ENCODE data around the gene PID1. TPM values are rescaled to one million over a fixed set of nuclear protein-coding genes. Genes with fewer than 3 reads are reported as not detected.

The PID1 gene
- total RNA-seq, 1 experiment from 2014 or later: 2.9 TPM

DNA sequence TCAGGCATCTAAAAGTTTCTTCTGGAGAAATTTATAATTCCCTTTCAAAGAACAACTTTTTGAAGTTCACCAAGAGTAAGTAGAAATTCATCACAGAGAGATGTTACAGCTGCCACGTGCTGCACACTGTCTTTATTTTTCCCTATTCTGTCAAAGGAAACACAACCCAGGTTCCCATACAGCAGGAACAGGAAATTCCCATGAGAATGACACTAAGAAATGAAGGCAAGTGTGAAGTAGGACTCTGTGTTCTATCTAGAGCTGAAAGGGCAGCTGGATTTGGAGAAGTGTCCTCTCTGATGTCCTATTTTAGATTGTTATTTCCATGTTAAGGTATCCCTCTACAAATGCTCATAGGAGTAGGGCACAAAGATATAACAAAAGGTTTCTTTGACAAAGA is 58.8 kb downstream of the PID1 start:
- ATAC-seq (no peak), DNase-seq (ENCODE audit: low read depth, low spot score) (no peak)
- H3K27ac ChIP-seq (ENCODE audit: low read length): no peak overlapping the region
- CTCF ChIA-PET: no interaction called here
- no TSS peak for BruUV-seq (replicated peaks)
- intact Hi-C loops (cut with micrococcal nuclease; ENCODE audit: unreplicated experiment): no loop called here
- POLR2A ChIA-PET: no interaction called here
- no peaks in the 10 kb centered on the region for H3K4me1 ChIP-seq (ENCODE audit: control insufficient read depth, insufficient read depth, low read length)
- H3K9me3 ChIP-seq (ENCODE audit: control insufficient read depth, insufficient read depth, low read depth, low read length): no peaks in the 10 kb centered on the region
- H3K4me3 ChIP-seq (ENCODE audit: low read depth in 2 of 2, low read length in 2 of 2): no peak overlapping the region
- in situ Hi-C loops (cut with HindIII; ENCODE audit: low pct_unique_long_range_greater_than_20kb, low sequenced_read_pairs): no loop called here
- H3K27me3 ChIP-seq (ENCODE audit: control insufficient read depth, insufficient read depth, low read length): no peaks in the 10 kb centered on the region
- H3K36me3 ChIP-seq (ENCODE audit: control insufficient read depth, insufficient read depth, low read length): no peaks in the 10 kb centered on the region
- TF ChIP-seq POLR2AphosphoS5 (IDR thresholded peaks at IDR 0.05; ENCODE audit: low read depth, low read length) (no peak), TCF7L2 (IDR thresholded peaks at IDR 0.05; ENCODE audit: low read depth, low read length) (no peak), REST (IDR thresholded peaks at IDR 0.05; ENCODE audit: insufficient read depth in 1 of 2, low read depth in 2 of 2, low read length in 1 of 2) (no peak), SIN3A (IDR thresholded peaks at IDR 0.05; ENCODE audit: borderline replicate concordance, insufficient read depth, low read depth, low read length) (no peak), CTCF (IDR thresholded peaks at IDR 0.05) (no peak)

- no peaks in the 10 kb centered on the region for H3K36me3 ChIP-seq (ENCODE audit: control insufficient read depth, insufficient read depth, low read length)
- no peaks in the 10 kb centered on the region for H3K9me3 ChIP-seq (ENCODE audit: control insufficient read depth, insufficient read depth, low read depth, low read length)
- DNase-seq (ENCODE audit: low read depth, low spot score): no peak
- no peak overlapping the region for H3K27ac ChIP-seq (ENCODE audit: low read length)
- TF ChIP-seq REST (IDR thresholded peaks at IDR 0.05; ENCODE audit: insufficient read depth in 1 of 2, low read depth in 2 of 2, low read length in 1 of 2) (no peak), TCF7L2 (IDR thresholded peaks at IDR 0.05; ENCODE audit: low read depth, low read length) (no peak), SIN3A (IDR thresholded peaks at IDR 0.05; ENCODE audit: borderline replicate concordance, insufficient read depth, low read depth, low read length) (no peak), CTCF (IDR thresholded peaks at IDR 0.05) (no peak), POLR2AphosphoS5 (IDR thresholded peaks at IDR 0.05; ENCODE audit: low read depth, low read length) (no peak)
- intact Hi-C loops (cut with micrococcal nuclease; ENCODE audit: unreplicated experiment) (no loop called here), in situ Hi-C loops (cut with HindIII; ENCODE audit: low pct_unique_long_range_greater_than_20kb, low sequenced_read_pairs) (no loop called here)
- ATAC-seq: no peak
- H3K27me3 ChIP-seq (ENCODE audit: control insufficient read depth, insufficient read depth, low read length): no peaks in the 10 kb centered on the region
- H3K4me3 ChIP-seq (ENCODE audit: low read depth in 2 of 2, low read length in 2 of 2): no peak overlapping the region
- no TSS peak for BruUV-seq (replicated peaks)
- POLR2A ChIA-PET: no interaction called here
- CTCF ChIA-PET: no interaction called here
- H3K4me1 ChIP-seq (ENCODE audit: control insufficient read depth, insufficient read depth, low read length): no peaks in the 10 kb centered on the region
Measured at GRCh38 chr2:229210641-229211040, 60.4 kb downstream of the PID1 start.

Data from Panc1 (cell line).